HFF-Myc (cell line): Measurements from ENCODE around the gene LARP4.
"Not testable (repeated sequence)": the region's sequence is repeated elsewhere in the genome, so short reads cannot be mapped to it uniquely, and the experiment has no call there.

Source experiments
- DNase-seq: peaks from one replicate; pipeline ENCODE4 v3.0.0-alpha.2; 2011; ENCODE audit warnings: low read depth; ENCODE audit errors: extremely low read depth
- H3K4me3 ChIP-seq: replicated peaks from 2 replicates; pipeline ENCODE4 v1.5.1; 2011; ENCODE audit warnings: low read depth, mild to moderate bottlenecking, control low read depth, low read length
- TF ChIP-seq, protein P1 (sequence below): IDR thresholded peaks from 2 replicates; pipeline ENCODE4 v1.5.1; 2012; ENCODE audit warnings: mild to moderate bottlenecking, low read depth, low read length, control low read depth; ENCODE audit errors: missing control alignments

Gene LARP4

DNA sequence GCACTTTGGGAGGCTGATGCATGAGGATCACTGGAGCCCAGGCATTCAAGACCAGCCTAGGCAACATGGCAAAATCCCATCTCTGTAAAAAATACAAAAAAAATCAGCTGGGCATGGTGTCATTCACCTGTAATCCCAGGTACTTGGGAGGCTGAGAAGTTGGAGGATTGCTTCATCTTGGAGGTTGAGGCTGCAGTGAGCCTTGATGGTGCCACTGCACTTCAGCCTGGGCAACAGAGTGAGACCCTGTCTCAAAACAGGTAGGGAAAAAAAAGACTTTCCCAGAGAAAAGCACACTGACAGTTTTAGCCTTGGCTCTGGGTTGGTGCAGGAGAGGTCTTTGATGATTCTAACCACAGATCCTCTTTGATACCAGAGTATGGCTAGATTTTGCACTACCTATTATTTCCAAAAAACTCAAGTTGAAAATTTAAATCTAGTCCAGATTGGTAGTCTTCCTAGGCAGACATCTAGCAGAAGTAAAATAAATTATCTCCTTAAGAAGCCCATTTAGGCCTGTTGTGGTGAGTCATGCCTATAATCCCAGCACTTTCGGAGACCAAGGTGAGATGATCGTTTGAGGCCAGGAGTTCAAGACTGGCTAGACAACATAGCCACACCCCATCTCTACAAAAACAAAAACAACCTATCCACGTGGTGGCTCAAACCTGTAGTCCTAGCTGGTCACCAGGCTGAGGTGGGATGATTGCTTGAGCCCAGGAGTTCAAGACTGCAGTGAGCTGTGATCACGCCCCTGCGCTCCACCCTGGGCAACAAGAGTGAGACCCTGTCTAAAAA, 18.6 kb downstream of the LARP4 start:
- no peak for DNase-seq
- TF ChIP-seq, protein P1, sequence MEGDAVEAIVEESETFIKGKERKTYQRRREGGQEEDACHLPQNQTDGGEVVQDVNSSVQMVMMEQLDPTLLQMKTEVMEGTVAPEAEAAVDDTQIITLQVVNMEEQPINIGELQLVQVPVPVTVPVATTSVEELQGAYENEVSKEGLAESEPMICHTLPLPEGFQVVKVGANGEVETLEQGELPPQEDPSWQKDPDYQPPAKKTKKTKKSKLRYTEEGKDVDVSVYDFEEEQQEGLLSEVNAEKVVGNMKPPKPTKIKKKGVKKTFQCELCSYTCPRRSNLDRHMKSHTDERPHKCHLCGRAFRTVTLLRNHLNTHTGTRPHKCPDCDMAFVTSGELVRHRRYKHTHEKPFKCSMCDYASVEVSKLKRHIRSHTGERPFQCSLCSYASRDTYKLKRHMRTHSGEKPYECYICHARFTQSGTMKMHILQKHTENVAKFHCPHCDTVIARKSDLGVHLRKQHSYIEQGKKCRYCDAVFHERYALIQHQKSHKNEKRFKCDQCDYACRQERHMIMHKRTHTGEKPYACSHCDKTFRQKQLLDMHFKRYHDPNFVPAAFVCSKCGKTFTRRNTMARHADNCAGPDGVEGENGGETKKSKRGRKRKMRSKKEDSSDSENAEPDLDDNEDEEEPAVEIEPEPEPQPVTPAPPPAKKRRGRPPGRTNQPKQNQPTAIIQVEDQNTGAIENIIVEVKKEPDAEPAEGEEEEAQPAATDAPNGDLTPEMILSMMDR, result no peak
- H3K4me3 ChIP-seq, result no peak overlapping the region

DNA sequence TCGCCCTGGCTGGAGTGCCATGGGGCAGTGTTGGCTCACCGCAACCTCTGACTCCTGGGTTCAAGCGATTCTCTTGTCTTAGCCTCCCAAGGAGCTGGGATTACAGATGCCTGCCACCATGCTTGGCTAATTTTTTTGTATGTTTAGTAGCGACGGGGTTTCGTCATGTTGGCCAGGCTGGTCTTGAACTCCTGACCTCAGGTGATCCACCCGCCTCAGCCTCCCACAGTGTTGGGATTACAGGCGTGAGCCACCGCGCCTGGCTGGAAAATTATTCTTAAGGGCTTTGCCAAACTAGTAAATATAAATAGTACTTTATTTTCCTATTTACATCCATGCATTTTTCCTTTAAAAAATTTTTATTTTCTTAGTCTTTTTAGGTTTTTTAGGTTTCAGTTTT, 22.2 kb downstream of the LARP4 start:
- H3K4me3 ChIP-seq, DNase-seq: not testable (repeated sequence)

DNA sequence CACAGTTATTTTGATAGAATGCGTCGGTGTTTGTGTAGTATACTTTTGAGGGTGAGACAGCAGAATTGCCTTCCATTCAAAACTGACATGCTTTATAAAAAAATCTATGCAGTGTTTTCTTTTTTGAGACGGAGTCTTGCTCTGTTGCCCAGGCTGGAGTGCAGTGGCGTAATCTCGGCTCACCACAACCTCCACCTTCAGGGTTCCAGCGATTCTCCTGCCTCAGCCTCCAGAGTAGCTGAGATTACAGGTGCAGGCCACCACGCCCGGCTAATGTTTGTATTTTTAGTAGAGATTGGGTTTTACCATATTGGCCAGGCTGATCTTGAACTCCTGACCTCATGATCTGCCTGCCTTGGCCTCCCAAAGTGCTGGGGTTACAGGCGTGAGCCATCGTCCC, 22.7 kb downstream of the LARP4 start:
- DNase-seq, H3K4me3 ChIP-seq: not testable (repeated sequence)

DNA sequence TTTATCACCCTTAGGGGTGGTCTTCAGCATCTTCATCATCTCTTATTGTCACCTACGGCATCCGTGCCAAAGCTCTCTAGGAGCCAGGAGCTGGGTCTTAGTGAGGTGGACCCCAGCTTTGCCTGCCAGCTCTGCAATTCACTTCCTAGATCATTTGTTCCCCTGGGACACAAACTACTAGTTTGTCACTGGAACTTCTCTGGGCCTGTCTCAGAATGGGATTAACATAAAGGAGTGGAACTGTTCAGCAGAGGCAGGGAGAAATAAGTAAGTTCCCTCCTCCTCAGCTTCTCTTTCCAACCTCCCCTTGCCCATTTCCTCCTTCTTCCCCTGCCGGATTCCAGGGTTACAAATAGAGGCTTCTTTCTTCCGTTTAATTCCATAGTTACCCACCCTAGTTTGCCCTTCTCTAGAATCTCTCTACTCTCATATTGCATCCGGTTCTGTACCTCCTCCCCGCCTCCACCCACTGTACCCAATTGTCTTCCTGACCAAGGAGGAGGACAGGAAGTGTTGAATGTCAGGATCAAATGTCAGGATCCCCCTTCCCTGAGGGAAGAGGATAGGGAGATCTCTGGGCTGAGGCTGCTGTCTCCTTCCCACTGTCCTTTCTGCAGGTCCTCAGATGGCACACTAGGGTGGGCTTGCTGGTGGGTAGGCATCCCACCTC, 25.0 kb downstream of the LARP4 start:
- TF ChIP-seq, protein P1, result no peak
- no peak overlapping the region for H3K4me3 ChIP-seq
- DNase-seq, result no peak

DNA sequence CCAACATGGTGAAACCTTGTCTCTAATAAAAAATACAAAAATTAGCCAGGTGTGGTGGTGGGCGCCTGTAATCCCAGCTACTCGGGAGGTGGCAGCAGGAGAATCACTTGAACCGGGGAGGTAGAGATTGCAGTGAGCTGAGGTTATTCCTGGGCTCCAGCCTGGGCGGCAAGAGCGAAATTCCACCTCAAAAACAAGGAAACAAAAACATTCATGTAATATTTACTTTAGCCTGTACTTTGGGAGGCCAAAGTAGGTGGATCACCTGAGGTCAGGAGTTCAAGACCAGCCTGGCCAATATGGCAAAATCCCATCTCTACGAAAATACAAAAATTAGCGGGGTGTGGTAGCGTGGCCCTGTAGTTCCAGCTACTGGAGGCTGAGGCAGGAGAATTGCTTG, 31.0 kb downstream of the LARP4 start:
- H3K4me3 ChIP-seq, DNase-seq: not testable (repeated sequence)

DNA sequence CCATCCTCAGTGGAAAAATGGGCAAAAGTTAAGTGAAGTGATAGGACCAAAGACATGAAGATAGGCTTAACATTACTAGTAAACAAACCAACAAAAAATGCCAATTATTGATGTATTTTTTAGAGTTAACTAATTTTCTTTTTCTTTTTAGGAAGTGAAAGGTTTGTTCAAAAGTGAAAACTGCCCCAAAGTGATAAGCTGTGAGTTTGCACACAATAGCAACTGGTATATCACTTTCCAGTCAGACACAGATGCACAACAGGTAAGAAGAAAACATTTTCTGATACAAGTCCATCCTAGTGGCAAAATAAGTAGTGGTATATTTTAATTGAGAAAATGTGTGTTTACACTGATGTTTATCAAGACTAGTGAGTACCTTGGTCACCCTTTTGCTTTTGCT, 39.6 kb downstream of the LARP4 start:
- TF ChIP-seq, protein P1, result no peak
- DNase-seq, result no peak
- no peak overlapping the region for H3K4me3 ChIP-seq

DNA sequence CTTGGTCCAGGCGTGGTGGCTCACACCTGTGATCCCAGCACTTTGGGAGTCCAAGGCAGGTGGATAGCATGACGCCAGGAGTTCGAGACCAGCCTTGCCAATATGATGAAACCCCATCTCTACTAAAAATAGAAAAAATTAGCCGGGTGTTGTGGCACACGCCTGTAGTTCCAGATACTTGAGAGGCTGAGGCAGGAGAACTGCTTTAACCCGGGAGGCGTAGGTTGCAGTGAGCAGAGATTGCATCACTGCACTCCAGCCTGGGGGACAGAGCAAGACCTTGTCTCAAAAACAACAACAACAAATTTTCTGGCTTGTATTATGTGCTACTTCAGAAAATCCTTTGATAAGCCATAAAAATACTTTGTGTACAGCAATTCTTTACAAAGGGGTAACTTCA, 41.1 kb downstream of the LARP4 start:
- DNase-seq, result no peak
- no peak overlapping the region for H3K4me3 ChIP-seq
- TF ChIP-seq, protein P1, result no peak

DNA sequence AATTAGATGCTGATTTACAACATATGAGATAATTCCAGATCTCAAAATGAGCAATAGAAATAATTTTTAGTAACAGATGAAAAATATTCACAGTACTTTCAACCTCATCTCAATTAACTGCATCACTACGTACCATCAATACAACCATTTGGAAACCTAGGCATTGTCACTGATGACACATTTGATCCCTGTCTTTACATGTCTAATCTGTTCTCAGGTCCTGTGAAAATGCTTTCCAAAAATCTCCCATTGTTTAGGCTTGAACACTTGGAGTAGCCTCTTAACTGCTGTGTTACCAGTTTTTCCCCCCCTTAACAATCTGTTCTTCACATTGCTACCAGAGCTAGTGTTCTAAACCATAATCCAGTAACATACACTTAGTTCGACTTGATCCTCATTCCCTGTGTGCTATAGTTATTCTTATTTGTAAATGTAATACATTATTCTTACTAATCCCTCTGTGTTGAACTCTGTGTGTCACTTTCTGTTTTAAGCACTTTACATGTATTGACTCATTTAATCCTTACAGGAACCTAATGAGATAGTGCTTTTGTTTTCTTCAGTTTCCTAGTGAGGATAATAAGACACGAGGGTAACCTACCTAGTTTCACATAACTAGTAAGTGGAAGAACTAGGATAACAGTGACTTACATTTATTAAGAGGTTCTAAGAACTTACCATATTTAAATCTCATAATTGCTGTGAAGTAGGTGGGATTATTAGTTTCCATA, 41.7 kb downstream of the LARP4 start:
- TF ChIP-seq, protein P1, result no peak
- no peak for DNase-seq

DNA sequence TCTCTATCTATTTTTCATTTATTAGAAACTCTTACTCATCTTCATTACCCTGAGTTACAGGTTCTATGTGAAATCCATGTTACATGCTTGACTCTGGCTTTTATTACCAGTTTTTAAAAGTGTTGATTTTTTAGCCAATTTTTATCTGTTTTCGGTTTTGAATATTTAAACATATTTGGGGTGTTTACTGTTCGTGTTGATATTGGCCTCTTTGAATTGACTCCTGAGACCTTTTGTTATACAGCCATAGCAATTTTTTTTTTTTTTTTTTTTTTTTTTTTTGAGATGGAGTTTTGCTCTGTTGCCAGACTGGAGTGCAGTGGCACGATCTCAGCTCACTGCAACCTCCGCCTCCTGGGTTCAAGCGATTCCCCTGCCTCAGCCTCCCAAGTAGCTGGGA, 49.0 kb downstream of the LARP4 start:
- H3K4me3 ChIP-seq, DNase-seq: not testable (repeated sequence)

More for the DNA sequence above, 41.7 kb downstream of the LARP4 start:
- H3K4me3 ChIP-seq, result no peak overlapping the region
